ENCODE measurements around the gene CDH22.

Gene CDH22

DNA sequence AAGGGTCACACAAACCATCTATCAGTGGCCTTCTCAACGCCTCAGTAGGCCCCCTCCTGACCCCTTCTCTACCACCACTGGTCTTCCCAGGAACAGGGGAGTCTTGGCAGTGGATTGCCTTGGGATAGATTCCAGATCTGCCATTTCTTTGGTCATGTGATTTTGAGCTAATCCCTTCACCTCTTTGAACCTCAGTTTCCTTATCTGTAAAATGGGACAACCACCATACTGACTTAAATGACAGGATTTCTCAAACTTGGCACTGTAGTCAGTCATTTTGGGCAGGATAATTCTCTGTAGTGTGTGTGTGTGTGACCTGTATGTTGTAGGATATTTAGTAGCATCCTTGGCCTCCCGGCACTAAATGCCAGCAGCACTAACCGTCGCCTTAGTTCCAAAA is 89.1 kb downstream of the CDH22 start:
- no peak overlapping the region for H3K27ac ChIP-seq
- no peak overlapping the region for H3K4me2 ChIP-seq (ENCODE audit: low read length)
- H3K9me3 ChIP-seq (ENCODE audit: control insufficient read depth, low read length) = no peaks in the 10 kb centered on the region
- H3K27me3 ChIP-seq (ENCODE audit: control insufficient read depth, insufficient read depth, low read length) = no peaks in the 10 kb centered on the region
- H3K4me1 ChIP-seq = peaks cover 39% of the 10 kb centered on the region
- no peak overlapping the region for H2AFZ ChIP-seq
- no peak overlapping the region for H3K9ac ChIP-seq
- TF ChIP-seq, protein P1, sequence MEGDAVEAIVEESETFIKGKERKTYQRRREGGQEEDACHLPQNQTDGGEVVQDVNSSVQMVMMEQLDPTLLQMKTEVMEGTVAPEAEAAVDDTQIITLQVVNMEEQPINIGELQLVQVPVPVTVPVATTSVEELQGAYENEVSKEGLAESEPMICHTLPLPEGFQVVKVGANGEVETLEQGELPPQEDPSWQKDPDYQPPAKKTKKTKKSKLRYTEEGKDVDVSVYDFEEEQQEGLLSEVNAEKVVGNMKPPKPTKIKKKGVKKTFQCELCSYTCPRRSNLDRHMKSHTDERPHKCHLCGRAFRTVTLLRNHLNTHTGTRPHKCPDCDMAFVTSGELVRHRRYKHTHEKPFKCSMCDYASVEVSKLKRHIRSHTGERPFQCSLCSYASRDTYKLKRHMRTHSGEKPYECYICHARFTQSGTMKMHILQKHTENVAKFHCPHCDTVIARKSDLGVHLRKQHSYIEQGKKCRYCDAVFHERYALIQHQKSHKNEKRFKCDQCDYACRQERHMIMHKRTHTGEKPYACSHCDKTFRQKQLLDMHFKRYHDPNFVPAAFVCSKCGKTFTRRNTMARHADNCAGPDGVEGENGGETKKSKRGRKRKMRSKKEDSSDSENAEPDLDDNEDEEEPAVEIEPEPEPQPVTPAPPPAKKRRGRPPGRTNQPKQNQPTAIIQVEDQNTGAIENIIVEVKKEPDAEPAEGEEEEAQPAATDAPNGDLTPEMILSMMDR (IDR thresholded peaks at IDR 0.05) = no peak
- H3K79me2 ChIP-seq = no peaks in the 10 kb centered on the region
- H3K36me3 ChIP-seq (ENCODE audit: control insufficient read depth, insufficient read depth, low read length) = no peaks in the 10 kb centered on the region
- H3K4me3 ChIP-seq (ENCODE audit: low read depth, low read length) = no peak overlapping the region

DNA sequence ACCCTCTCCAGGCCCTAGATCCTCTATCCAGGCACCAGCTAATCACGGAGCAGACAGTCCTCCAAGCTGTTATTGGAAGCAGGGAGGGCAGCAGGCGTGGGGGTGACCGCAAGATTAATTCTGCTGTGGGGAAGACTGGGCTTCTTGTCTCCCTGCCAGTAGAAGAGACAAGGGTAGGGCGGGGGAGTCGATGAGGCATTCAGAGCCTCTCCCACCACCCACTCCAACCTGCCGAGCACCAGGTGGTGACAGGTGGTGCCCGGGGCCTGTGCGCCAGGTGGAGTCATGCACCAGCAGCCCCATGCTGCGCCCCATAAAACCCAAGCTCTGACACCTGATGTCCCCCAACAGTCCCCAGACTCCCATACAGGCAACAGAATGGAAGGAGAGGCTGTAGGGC is 89.6 kb downstream of the CDH22 start:
- Histone ChIP-seq H3K27ac (no peak overlapping the region), H3K4me3 (ENCODE audit: low read depth, low read length) (no peak overlapping the region), H3K4me2 (ENCODE audit: low read length) (no peak overlapping the region), H2AFZ (no peak overlapping the region), H3K27me3 (ENCODE audit: control insufficient read depth, insufficient read depth, low read length) (no peaks in the 10 kb centered on the region), H3K9ac (no peak overlapping the region), H3K9me3 (ENCODE audit: control insufficient read depth, low read length) (no peaks in the 10 kb centered on the region), H3K36me3 (ENCODE audit: control insufficient read depth, insufficient read depth, low read length) (no peaks in the 10 kb centered on the region), H3K79me2 (no peaks in the 10 kb centered on the region), H3K4me1 (peaks cover 34% of the 10 kb centered on the region)
- TF ChIP-seq, protein P1 (IDR thresholded peaks at IDR 0.05) = no peak

DNA sequence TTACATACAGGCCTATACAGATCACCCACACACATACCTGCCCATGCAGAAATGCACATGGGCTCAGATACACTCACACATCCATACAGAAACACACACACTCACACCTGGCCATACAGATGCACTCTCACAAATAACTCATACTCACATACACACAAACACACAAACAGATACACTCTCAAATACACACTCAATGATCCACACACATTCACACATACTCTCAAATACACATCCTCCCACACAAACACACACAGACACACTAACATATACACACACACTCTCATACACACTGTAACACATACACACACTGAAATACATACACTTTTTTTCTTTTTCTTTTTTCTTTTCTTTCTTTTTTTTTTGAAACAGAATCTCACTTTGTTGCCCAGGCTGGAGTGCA is 90.7 kb downstream of the CDH22 start:
- Histone ChIP-seq H3K9ac (no peak overlapping the region), H3K79me2 (no peaks in the 10 kb centered on the region), H3K4me2 (ENCODE audit: low read length) (no peak overlapping the region), H3K4me3 (ENCODE audit: low read depth, low read length) (no peak overlapping the region), H3K36me3 (ENCODE audit: control insufficient read depth, insufficient read depth, low read length) (no peaks in the 10 kb centered on the region), H3K4me1 (peaks cover 24% of the 10 kb centered on the region), H3K27me3 (ENCODE audit: control insufficient read depth, insufficient read depth, low read length) (no peaks in the 10 kb centered on the region), H3K27ac (no peak overlapping the region), H2AFZ (no peak overlapping the region), H3K9me3 (ENCODE audit: control insufficient read depth, low read length) (no peaks in the 10 kb centered on the region)
- TF ChIP-seq, protein P1 (IDR thresholded peaks at IDR 0.05) = no peak

DNA sequence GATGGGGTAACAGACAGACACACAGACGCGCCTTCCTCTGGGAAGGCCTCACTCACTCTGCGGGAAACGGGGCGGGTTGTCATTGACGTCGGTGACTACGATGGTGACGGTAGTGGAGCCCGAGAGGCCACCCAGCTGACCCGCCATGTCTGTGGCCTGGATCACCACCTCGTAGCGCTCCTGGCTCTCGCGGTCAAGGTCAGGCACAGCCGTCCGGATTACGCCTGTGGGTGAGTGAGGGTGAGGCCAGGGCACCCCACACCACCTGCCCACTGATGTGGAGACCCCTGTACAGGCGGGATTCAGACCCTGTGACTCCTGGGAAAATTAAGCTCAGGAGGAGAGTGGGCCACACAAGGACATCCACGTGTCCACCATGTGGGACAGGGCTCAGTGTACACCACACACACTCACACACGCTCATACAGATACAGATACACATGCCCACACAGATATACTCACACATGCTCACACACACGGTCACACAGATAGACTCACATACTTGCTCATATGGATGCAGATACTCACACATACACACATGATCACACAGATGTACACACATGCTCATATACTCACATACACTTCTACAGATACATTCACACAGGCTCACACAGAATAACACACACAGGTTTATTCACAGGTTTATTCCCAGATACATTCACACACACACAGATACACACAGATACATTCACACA is 91.4 kb downstream of the CDH22 start:
- H3K4me2 ChIP-seq (ENCODE audit: low read length) = no peak overlapping the region
- no peaks in the 10 kb centered on the region for H3K36me3 ChIP-seq (ENCODE audit: control insufficient read depth, insufficient read depth, low read length)
- TF ChIP-seq, protein P1 (IDR thresholded peaks at IDR 0.05) = no peak
- no peak overlapping the region for H2AFZ ChIP-seq
- H3K27me3 ChIP-seq (ENCODE audit: control insufficient read depth, insufficient read depth, low read length) = no peaks in the 10 kb centered on the region
- H3K4me3 ChIP-seq (ENCODE audit: low read depth, low read length) = no peak overlapping the region
- H3K79me2 ChIP-seq = no peaks in the 10 kb centered on the region
- peaks cover 18% of the 10 kb centered on the region for H3K4me1 ChIP-seq
- H3K27ac ChIP-seq = no peak overlapping the region
- H3K9ac ChIP-seq = no peak overlapping the region
- no peaks in the 10 kb centered on the region for H3K9me3 ChIP-seq (ENCODE audit: control insufficient read depth, low read length)

Data from parathyroid adenoma (tissue), 2 donors.